BJ (cell line): Measurements from ENCODE around the gene TXNRD2. TPM values are rescaled to one million over a fixed set of nuclear protein-coding genes. Genes with fewer than 3 reads are reported as not detected.
"Not testable (repeated sequence)": the region's sequence is repeated elsewhere in the genome, so short reads cannot be mapped to it uniquely, and the experiment has no call there.

Experiments used
- CTCF ChIA-PET: fragments of 350-600 bp; formaldehyde crosslinking; extraction: SDS; loops from one replicate; lab custom pipeline; 2021; ENCODE audit warnings: antibody characterized with exemption, inconsistent platforms; lab: Yijun Ruan, JAX
- POLR2A ChIA-PET: fragments of 300-600 bp; sonication (Branson Sonifier 250); formaldehyde crosslinking; extraction: SDS; loops from one replicate; lab custom pipeline; 2021; ENCODE audit warnings: antibody characterized with exemption; lab: Charles Lee
- DNase-seq: peaks from one replicate; pipeline ENCODE4 v3.0.0-alpha.2; 2011; ENCODE audit warnings: low read depth
- H3K27me3 ChIP-seq: 2 replicates; pipeline ENCODE4 v1.6.0; 2011; ENCODE audit warnings: low read length; ENCODE audit not compliant: control insufficient read depth, insufficient read depth
- H3K36me3 ChIP-seq: 2 replicates; pipeline ENCODE4 v1.5.1; 2011; ENCODE audit warnings: low read length; ENCODE audit not compliant: control insufficient read depth, insufficient read depth
- H3K4me3 ChIP-seq: 2 replicates; pipeline ENCODE4 v1.5.1; 2011; ENCODE audit warnings: low read depth, mild to moderate bottlenecking, control low read depth, low read length
- CTCF ChIP-seq: IDR thresholded peaks from 2 replicates; pipeline ENCODE4 v1.5.1; 2011; ENCODE audit warnings: low read depth, mild to moderate bottlenecking, control low read depth, inconsistent platforms, low read length, moderate library complexity; ENCODE audit not compliant: insufficient read depth
- polyA plus RNA-seq: library from polyadenylated mRNA; depleted of rRNA; stranded (reverse); fragments of >200 nt; gene quantifications from 2 replicates; pipeline ENCODE4 v1.2.3, GENCODE V29; 2011

Gene TXNRD2
- polyA plus RNA-seq, 1 experiment, result 28.5 TPM

- POLR2A ChIA-PET, result no interaction called here
- H3K4me3 ChIP-seq, result no peak overlapping the region
These were observed 13.4 kb downstream of the TXNRD2 start for GRCh38 chr22:19928207-19928606.

GRCh38 chr22:19927696-19928095, 13.9 kb downstream of the TXNRD2 start:
- ChIA-PET CTCF (interaction anchor here (1.2 kb wide), 1 partner anchor 18 kb away, joined by 3 read pairs; no protein-coding TSS in a partner anchor), POLR2A (no interaction called here)
- Histone ChIP-seq H3K4me3 (no peak overlapping the region), H3K27me3 (no peaks in the 10 kb centered on the region), H3K36me3 (peaks cover 4% of the 10 kb centered on the region)
- DNase-seq, result no peak
- no peak for TF ChIP-seq CTCF

More at GRCh38 chr22:19928207-19928606, 13.4 kb downstream of the TXNRD2 start:
- no peak for TF ChIP-seq CTCF
- H3K36me3 ChIP-seq, result peaks cover 4% of the 10 kb centered on the region
- no peaks in the 10 kb centered on the region for H3K27me3 ChIP-seq
- DNase-seq, result no peak
- CTCF ChIA-PET, result no interaction called here

DNA sequence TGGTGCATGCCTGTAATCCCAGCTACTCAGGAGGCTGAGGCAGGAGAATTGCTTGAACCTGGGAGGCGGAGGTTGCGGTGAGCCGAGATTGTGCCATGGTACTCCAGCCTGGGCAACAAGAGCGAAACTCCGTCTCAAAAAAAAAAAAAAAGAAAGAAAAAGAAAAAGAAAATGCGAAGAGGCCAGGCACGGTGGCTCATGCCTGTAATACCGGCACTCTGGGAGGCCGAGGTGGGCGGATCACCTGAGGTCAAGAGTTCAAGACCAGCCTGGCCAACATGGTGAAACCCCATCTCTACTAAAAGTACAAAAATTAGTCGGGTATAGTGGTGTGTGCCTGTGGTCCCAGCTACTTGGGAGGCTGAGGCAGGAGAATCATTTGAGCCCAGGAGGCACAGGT, 15.6 kb downstream of the TXNRD2 start:
- H3K4me3 ChIP-seq, H3K36me3 ChIP-seq, POLR2A ChIA-PET, DNase-seq, H3K27me3 ChIP-seq: not testable (repeated sequence)
- CTCF ChIA-PET, result interaction anchor here (1.0 kb wide), 1 partner anchor 18 kb away, joined by 3 read pairs; no protein-coding TSS in a partner anchor

DNA sequence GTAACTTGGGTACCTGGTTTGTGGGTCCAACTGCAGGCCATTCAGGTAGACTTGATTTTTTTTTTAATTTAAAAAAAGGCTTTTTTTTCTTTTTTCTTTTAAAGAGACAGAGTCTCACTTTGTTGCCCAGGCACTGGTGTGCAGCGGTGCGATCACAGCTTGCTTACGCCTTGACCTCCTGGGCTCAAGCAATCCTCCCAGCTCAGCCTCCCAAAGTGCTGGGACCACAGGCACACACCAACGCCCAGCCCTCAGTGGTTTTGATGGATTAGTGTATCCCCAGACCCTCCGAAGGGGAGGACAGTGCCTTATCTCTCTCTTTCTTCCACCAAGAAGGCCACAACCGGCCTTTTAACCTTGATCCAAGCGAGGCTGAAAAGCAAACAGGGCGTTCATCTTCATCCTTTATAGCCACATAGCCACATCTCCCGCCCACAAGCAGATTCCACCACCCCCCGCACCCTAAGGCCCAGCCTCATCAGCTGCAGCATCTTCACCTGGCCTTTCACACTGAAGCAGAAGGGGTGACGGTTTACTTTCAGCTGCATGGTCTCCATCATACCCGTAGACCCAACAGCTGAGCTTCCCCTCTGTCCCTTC, 17.6 kb downstream of the TXNRD2 start:
- CTCF ChIA-PET, result interaction anchor here (0.7 to 1.5 kb wide), 4 partner anchors 14 to 193 kb away, joined by 3 to 9 read pairs (median 4); no protein-coding TSS in a partner anchor
- Histone ChIP-seq H3K36me3 (peaks cover 6% of the 10 kb centered on the region), H3K27me3 (no peaks in the 10 kb centered on the region), H3K4me3 (no peak overlapping the region)
- TF ChIP-seq CTCF, result no peak
- no peak for DNase-seq
- POLR2A ChIA-PET, result no interaction called here

DNA sequence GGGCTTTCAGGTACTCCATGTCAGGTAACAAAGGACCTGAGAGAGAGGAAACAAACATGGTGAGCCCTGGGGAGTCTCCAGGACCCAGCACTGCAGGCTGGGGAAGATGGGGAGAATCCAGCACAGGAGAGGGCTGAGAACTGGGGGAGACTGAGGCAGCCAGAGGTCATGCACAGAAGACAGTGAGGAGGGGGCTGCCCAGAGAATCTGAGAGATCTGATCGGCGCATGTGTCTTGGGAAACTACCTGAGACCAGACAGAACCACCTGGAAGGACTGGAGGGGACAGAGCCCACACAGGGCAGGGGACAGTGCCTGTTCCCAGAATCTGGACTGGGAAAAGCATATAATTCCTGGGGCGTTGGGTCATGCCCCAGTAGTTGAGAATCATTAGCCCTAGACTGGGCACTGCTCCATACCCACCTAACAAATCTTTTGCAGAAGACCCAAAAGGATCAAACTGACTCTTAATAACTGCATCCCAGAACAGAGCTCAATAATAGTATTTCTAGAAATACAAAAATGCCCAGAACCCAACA, 20.0 kb downstream of the TXNRD2 start:
- ChIA-PET CTCF (interaction anchor here (1.2 to 1.6 kb wide), 2 partner anchors 11 to 191 kb away, joined by 3 to 5 read pairs; no protein-coding TSS in a partner anchor), POLR2A (no interaction called here)
- Histone ChIP-seq H3K27me3 (no peaks in the 10 kb centered on the region), H3K4me3 (no peak overlapping the region), H3K36me3 (peaks cover 24% of the 10 kb centered on the region)
- no peak for TF ChIP-seq CTCF
- no peak for DNase-seq
